Fibroblast of peridontal ligament (primary cell): ENCODE results near the gene DCP1B.

Experiments
- DNase-seq: peaks from one replicate; pipeline ENCODE4 v3.0.0-alpha.2; 2010; ENCODE audit errors: extremely low read depth

Gene DCP1B

GRCh38 chr12:1935242-1935641 lies 69.0 kb downstream of the DCP1B start:
- no peak for DNase-seq

GRCh38 chr12:1934831-1935230 lies 69.4 kb downstream of the DCP1B start:
- no peak for DNase-seq

- no peak for DNase-seq
These were observed 70.2 kb downstream of the DCP1B start for GRCh38 chr12:1934068-1934467.

- DNase-seq, result peak; percentile 61
These were observed 70.8 kb downstream of the DCP1B start for GRCh38 chr12:1933342-1934051.

- peak; percentile 49 for DNase-seq
These were observed 71.9 kb downstream of the DCP1B start for GRCh38 chr12:1932264-1932777.

- no peak for DNase-seq
These were observed 72.6 kb downstream of the DCP1B start for GRCh38 chr12:1931642-1932041.

GRCh38 chr12:1930803-1931597 lies 73.3 kb downstream of the DCP1B start:
- DNase-seq, result no peak

GRCh38 chr12:1929985-1930802 lies 74.1 kb downstream of the DCP1B start:
- DNase-seq, result no peak

GRCh38 chr12:1929241-1929984 lies 74.8 kb downstream of the DCP1B start:
- DNase-seq, result no peak

- DNase-seq, result no peak
These were observed 75.7 kb downstream of the DCP1B start for GRCh38 chr12:1928439-1929121.

GRCh38 chr12:1927751-1928351 lies 76.4 kb downstream of the DCP1B start:
- DNase-seq, result peak; percentile 50

GRCh38 chr12:1927051-1927680 lies 77.1 kb downstream of the DCP1B start:
- no peak for DNase-seq

GRCh38 chr12:1926251-1926657 lies 78.0 kb downstream of the DCP1B start:
- DNase-seq, result no peak

- DNase-seq, result no peak
These were observed 78.6 kb downstream of the DCP1B start for GRCh38 chr12:1925684-1926006.

- DNase-seq, result no peak
These were observed 79.1 kb downstream of the DCP1B start for GRCh38 chr12:1924996-1925683.

- no peak for DNase-seq
These were observed 81.3 kb downstream of the DCP1B start for GRCh38 chr12:1922985-1923384.

GRCh38 chr12:1922075-1922709 lies 82.1 kb downstream of the DCP1B start:
- no peak for DNase-seq

GRCh38 chr12:1920971-1921370 lies 83.3 kb downstream of the DCP1B start:
- no peak for DNase-seq

GRCh38 chr12:1920436-1920835 lies 83.8 kb downstream of the DCP1B start:
- DNase-seq, result no peak
